GM20000 (cell line): ENCODE data around the gene PNPLA7.
A peak's percentile ranks its signal among the peaks of the same experiment; 100 is the strongest.

ENCODE experiments used
- DNase-seq: peaks from one replicate; pipeline ENCODE4 v3.0.0; 2012; ENCODE audit warnings: low spot score
- CTCF ChIP-seq: IDR thresholded peaks from 2 replicates; pipeline ENCODE4 v1.5.1; 2012; ENCODE audit warnings: mild to moderate bottlenecking, control low read depth; ENCODE audit errors: extremely low read depth, missing control alignments

Gene PNPLA7

GRCh38 chr9:137462986-137463930, 86.9 kb downstream of the PNPLA7 start:
- DNase-seq: no peak
- TF ChIP-seq CTCF: no peak

GRCh38 chr9:137462396-137462985, 87.7 kb downstream of the PNPLA7 start:
- no peak for DNase-seq
- TF ChIP-seq CTCF: no peak

- no peak for TF ChIP-seq CTCF
- peak; percentile 94 for DNase-seq
Observed at GRCh38 chr9:137461663-137462395, 88.4 kb downstream of the PNPLA7 start.

GRCh38 chr9:137461316-137461662, 88.9 kb downstream of the PNPLA7 start:
- DNase-seq: no peak

GRCh38 chr9:137460363-137461315, 89.6 kb downstream of the PNPLA7 start:
- TF ChIP-seq CTCF: no peak
- DNase-seq: no peak

More at GRCh38 chr9:137461316-137461662, 88.9 kb downstream of the PNPLA7 start:
- no peak for TF ChIP-seq CTCF

- DNase-seq: peak; percentile 39
Observed at GRCh38 chr9:137459601-137460362, 90.4 kb downstream of the PNPLA7 start.

More at GRCh38 chr9:137459601-137460362, 90.4 kb downstream of the PNPLA7 start:
- TF ChIP-seq CTCF: no peak
